ENCODE data around the gene EFNA2.

Gene EFNA2

DNA sequence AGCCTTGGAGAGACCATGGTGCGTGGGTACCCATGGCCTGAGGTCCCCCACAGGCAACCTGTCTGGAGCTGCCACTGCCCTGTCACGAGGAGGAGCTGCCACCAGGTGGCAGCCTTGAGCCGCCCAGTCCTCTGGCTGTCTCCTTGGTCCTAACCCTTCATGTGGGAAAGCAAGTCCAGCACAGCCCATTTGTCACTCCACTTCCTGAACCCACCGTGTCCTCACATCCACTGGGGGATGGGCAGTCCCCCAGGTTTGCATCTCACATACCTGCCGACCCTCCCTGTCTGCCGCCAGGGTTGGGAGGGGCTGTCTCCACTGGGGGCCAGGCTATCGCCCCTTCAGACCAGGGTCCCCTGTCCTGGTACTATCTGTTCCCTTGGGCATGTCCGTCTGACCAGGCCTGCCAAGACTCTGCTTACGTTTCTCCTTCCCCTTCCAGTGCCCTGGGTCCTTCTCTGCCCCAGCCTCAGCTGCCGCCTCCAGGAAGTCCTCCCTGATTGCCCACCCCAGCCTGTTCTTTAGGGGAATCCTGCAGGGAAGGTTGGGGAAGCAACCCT lies 5.8 kb upstream of the EFNA2 start:
- H2AFZ ChIP-seq (ENCODE audit: low read length): no peak overlapping the region
- H3K9ac ChIP-seq (ENCODE audit: low read depth, low read length, poor library complexity, severe bottlenecking): no peak overlapping the region
- H4K20me1 ChIP-seq (ENCODE audit: insufficient read depth, low read length, poor library complexity, severe bottlenecking): peaks cover 13% of the 10 kb centered on the region

DNA sequence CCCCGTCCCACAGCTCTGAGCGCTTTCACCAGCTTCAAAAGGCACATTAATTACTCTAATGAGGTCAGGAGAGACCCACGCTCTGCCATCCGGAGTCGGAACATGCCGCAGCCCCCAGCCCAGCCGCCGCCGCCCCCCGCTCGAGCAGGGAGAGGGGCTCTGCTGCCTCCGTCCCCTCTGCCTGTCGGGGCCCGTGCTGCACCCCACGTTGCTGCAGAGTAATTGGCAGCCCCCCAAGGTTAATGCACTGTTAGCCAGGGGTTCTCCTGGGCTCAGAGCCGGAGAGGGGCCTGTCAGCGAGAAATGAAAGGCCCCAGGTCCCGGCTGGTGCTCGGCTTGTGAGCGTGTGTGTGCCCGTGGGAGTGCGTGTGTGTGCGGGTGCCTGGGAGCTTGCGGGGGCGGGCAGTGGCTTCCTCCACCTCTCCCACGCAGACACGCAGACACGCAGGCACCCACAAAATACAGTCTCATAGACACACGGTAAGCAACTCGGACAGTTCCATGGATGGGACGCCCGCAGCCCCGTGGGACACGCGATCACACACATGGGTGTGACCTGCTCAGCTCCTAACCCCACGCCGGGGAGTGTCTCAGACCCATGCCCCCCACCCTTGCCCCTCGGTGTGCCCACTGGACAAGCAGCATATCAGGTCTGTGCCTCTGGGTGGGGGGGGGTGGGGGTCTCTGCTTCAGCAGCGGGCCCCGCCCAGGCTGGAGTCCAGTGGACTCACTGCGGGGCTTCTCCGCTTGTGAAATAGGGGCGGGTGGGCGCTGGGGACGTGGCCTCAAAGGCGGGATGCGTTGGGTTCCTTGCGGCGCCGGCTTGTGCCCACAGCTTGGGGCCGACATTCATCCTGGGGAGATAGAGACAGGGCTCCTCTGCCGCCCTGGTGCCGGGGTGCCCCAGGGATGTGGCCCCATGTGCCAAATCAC lies 4.8 kb upstream of the EFNA2 start:
- Histone ChIP-seq H4K20me1 (ENCODE audit: insufficient read depth, low read length, poor library complexity, severe bottlenecking) (peaks cover 9% of the 10 kb centered on the region), H3F3A (ENCODE audit: low read depth) (no peaks in the 10 kb centered on the region), H3K9me3 (ENCODE audit: insufficient read depth, low read depth, low read length) (no peaks in the 10 kb centered on the region), H3K4me2 (ENCODE audit: low read depth, low read length, poor library complexity, severe bottlenecking) (no peak overlapping the region), H3K79me2 (ENCODE audit: insufficient read depth, low read length) (peaks cover 15% of the 10 kb centered on the region), H3K9ac (ENCODE audit: low read depth, low read length, poor library complexity, severe bottlenecking) (no peak overlapping the region), H3K36me3 (ENCODE audit: insufficient read depth, low read length) (peaks cover 9% of the 10 kb centered on the region; the same call in 1 of the 2 replicates), H3K4me3 (ENCODE audit: low read length, poor library complexity, severe bottlenecking) (no peak overlapping the region), H3K4me1 (ENCODE audit: insufficient read depth, low read length, poor library complexity, severe bottlenecking) (peaks cover 4% of the 10 kb centered on the region), H3K27me3 (ENCODE audit: insufficient read depth, low read length, poor library complexity, severe bottlenecking) (no peaks in the 10 kb centered on the region), H3K9me2 (replicated peaks; ENCODE audit: low read depth, low read length) (no peaks in the 10 kb centered on the region), H2AFZ (ENCODE audit: low read length) (no peak overlapping the region)
- no peak for TF ChIP-seq EZH2phosphoT487 (IDR thresholded peaks at IDR 0.05; ENCODE audit: borderline replicate concordance)
- TF ChIP-seq, protein P1, sequence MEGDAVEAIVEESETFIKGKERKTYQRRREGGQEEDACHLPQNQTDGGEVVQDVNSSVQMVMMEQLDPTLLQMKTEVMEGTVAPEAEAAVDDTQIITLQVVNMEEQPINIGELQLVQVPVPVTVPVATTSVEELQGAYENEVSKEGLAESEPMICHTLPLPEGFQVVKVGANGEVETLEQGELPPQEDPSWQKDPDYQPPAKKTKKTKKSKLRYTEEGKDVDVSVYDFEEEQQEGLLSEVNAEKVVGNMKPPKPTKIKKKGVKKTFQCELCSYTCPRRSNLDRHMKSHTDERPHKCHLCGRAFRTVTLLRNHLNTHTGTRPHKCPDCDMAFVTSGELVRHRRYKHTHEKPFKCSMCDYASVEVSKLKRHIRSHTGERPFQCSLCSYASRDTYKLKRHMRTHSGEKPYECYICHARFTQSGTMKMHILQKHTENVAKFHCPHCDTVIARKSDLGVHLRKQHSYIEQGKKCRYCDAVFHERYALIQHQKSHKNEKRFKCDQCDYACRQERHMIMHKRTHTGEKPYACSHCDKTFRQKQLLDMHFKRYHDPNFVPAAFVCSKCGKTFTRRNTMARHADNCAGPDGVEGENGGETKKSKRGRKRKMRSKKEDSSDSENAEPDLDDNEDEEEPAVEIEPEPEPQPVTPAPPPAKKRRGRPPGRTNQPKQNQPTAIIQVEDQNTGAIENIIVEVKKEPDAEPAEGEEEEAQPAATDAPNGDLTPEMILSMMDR (conservative IDR thresholded peaks at IDR 0.05; ENCODE audit: low read length): no peak

More for the DNA sequence above, 5.8 kb upstream of the EFNA2 start:
- TF ChIP-seq, protein P1 (conservative IDR thresholded peaks at IDR 0.05; ENCODE audit: low read length): peak; percentile 97
- TF ChIP-seq EZH2phosphoT487 (IDR thresholded peaks at IDR 0.05; ENCODE audit: borderline replicate concordance): no peak
- no peak overlapping the region for H3K4me2 ChIP-seq (ENCODE audit: low read depth, low read length, poor library complexity, severe bottlenecking)
- no peaks in the 10 kb centered on the region for H3K27me3 ChIP-seq (ENCODE audit: insufficient read depth, low read length, poor library complexity, severe bottlenecking)
- peaks cover 12% of the 10 kb centered on the region; the same call in 1 of the 2 replicates for H3K36me3 ChIP-seq (ENCODE audit: insufficient read depth, low read length)
- peaks cover 6% of the 10 kb centered on the region for H3K4me1 ChIP-seq (ENCODE audit: insufficient read depth, low read length, poor library complexity, severe bottlenecking)
- H3K4me3 ChIP-seq (ENCODE audit: low read length, poor library complexity, severe bottlenecking): no peak overlapping the region
- peaks cover 18% of the 10 kb centered on the region for H3K79me2 ChIP-seq (ENCODE audit: insufficient read depth, low read length)
- H3K9me3 ChIP-seq (ENCODE audit: insufficient read depth, low read depth, low read length): no peaks in the 10 kb centered on the region
- H3K9me2 ChIP-seq (replicated peaks; ENCODE audit: low read depth, low read length): no peaks in the 10 kb centered on the region
- H3F3A ChIP-seq (ENCODE audit: low read depth): no peaks in the 10 kb centered on the region

DNA sequence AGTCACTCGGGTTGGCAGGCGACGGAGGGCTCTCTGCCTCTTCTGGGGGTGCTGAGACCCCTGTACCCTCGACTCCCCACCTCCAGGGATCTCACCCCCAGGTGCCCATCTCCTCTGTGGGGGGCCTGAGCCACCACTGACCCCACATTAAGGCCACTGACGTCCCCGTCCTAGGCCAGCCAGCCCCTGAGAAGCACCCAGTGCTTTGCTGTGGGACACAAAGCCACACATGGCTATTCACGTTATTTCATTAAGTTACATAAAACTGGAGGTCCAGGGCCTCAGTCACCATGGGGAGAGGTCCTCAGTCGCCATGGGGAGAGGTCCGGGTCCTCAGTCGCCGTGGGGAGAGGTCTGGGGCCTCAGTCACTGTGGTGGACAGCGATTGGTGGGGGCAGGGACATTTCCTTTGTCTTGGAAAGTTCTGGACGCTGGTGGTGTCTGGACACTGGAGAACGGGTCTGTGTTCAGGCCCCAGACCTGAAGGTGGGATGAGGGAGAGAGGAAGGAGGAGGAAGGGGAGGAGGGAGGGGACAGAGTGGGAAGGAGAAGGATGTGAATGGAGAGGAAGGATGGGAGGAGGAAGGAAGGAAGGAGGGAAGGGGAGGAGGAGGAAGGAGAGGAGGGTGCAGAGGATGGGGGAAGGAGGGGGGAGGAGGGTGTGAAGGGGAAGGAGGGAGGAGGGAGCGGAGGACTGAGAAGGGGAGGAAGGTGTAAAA lies 3.9 kb upstream of the EFNA2 start:
- Histone ChIP-seq H3K4me2 (ENCODE audit: low read depth, low read length, poor library complexity, severe bottlenecking) (no peak overlapping the region), H3K4me1 (ENCODE audit: insufficient read depth, low read length, poor library complexity, severe bottlenecking) (peaks cover under 1% of the 10 kb centered on the region)

More for the DNA sequence above, 3.9 kb upstream of the EFNA2 start:
- H3K4me3 ChIP-seq (ENCODE audit: low read length, poor library complexity, severe bottlenecking): no peak overlapping the region
- H3F3A ChIP-seq (ENCODE audit: low read depth): no peaks in the 10 kb centered on the region
- H3K9me2 ChIP-seq (replicated peaks; ENCODE audit: low read depth, low read length): no peaks in the 10 kb centered on the region
- peaks cover 9% of the 10 kb centered on the region; the same call in 1 of the 2 replicates for H3K36me3 ChIP-seq (ENCODE audit: insufficient read depth, low read length)
- no peaks in the 10 kb centered on the region for H3K9me3 ChIP-seq (ENCODE audit: insufficient read depth, low read depth, low read length)
- no peak for TF ChIP-seq EZH2phosphoT487 (IDR thresholded peaks at IDR 0.05; ENCODE audit: borderline replicate concordance)
- TF ChIP-seq, protein P1 (conservative IDR thresholded peaks at IDR 0.05; ENCODE audit: low read length): no peak
- H4K20me1 ChIP-seq (ENCODE audit: insufficient read depth, low read length, poor library complexity, severe bottlenecking): peaks cover under 1% of the 10 kb centered on the region
- peaks cover 6% of the 10 kb centered on the region; the same call in 1 of the 2 replicates for H3K79me2 ChIP-seq (ENCODE audit: insufficient read depth, low read length)
- H3K27me3 ChIP-seq (ENCODE audit: insufficient read depth, low read length, poor library complexity, severe bottlenecking): no peaks in the 10 kb centered on the region
- H3K9ac ChIP-seq (ENCODE audit: low read depth, low read length, poor library complexity, severe bottlenecking): no peak overlapping the region
- no peak overlapping the region for H2AFZ ChIP-seq (ENCODE audit: low read length)
